Subcutaneous adipose tissue (tissue), 4 donors: ENCODE results near the gene HOXC5. TPM values are rescaled to one million over a fixed set of nuclear protein-coding genes. Genes with fewer than 3 reads are reported as not detected.

Experiments
- CTCF ChIP-seq: fragments of 450-650 bp; IDR thresholded peaks from one replicate; pipeline ENCODE4 v1.5.1; 2016; ENCODE audit warnings: low read depth, mild to moderate bottlenecking, control low read depth, antibody characterized with exemption, moderate library complexity
- total RNA-seq, 4 donors: library from RNA; depleted of rRNA; stranded (reverse); fragments of >200 nt; gene quantifications; one replicate each; pipeline ENCODE4 v1.1.0, GENCODE V29; 2016

The HOXC5 gene
- total RNA-seq, 4 donors from 2014 or later = 0.66 to 2.6 (median 0.85) TPM; not detected in 1

GRCh38 chr12:54036620-54037359, 3.9 kb downstream of the HOXC5 start:
- TF ChIP-seq CTCF = no peak

GRCh38 chr12:54037360-54038283, 4.8 kb downstream of the HOXC5 start:
- no peak for TF ChIP-seq CTCF

GRCh38 chr12:54038284-54038870, 5.5 kb downstream of the HOXC5 start:
- TF ChIP-seq CTCF = no peak

- no peak for TF ChIP-seq CTCF
Observed at GRCh38 chr12:54038871-54039414, 6.1 kb downstream of the HOXC5 start.

- TF ChIP-seq CTCF = no peak
Observed at GRCh38 chr12:54039417-54040147, 6.7 kb downstream of the HOXC5 start.

GRCh38 chr12:54040148-54040494, 7.3 kb downstream of the HOXC5 start:
- no peak for TF ChIP-seq CTCF
